Liver (tissue), 9 donors: ENCODE results near the gene CFAP221. TPM values are rescaled to one million over a fixed set of nuclear protein-coding genes. Genes with fewer than 3 reads are reported as not detected.

ENCODE experiments used
- DNase-seq: peaks from one replicate; pipeline ENCODE4 v3.0.0-alpha.2; 2017; ENCODE audit warnings: low spot score
- H3K27ac ChIP-seq, 2 donors: one replicate each; pipeline ENCODE4 v1.7.0; 2013; ENCODE audit warnings: inconsistent platforms in 2 of 2, low read length in 2 of 2, control low read depth in 1 of 2, low read depth in 1 of 2, mild to moderate bottlenecking in 1 of 2
- H3K27me3 ChIP-seq, 4 donors: one replicate each; pipeline versions ENCODE4 v1.6.1 to v1.7.0; 2013; ENCODE audit warnings: low read length in 3 of 4, inconsistent platforms in 1 of 4, mild to moderate bottlenecking in 1 of 4, moderate library complexity in 1 of 4; ENCODE audit not compliant: control insufficient read depth in 4 of 4, insufficient read depth in 4 of 4
- H3K36me3 ChIP-seq, 4 donors: one replicate each; pipeline versions ENCODE4 v1.6.1 to v1.7.0; 2013; ENCODE audit warnings: low read length in 3 of 4, mild to moderate bottlenecking in 3 of 4, low read depth in 1 of 4, moderate library complexity in 1 of 4; ENCODE audit not compliant: control insufficient read depth in 4 of 4, insufficient read depth in 3 of 4
- H3K4me1 ChIP-seq, 4 donors: one replicate each; pipeline versions ENCODE4 v1.6.1 to v1.7.0; 2013; ENCODE audit warnings: low read length in 3 of 4, mild to moderate bottlenecking in 3 of 4, moderate library complexity in 1 of 4; ENCODE audit not compliant: control insufficient read depth in 4 of 4, insufficient read depth in 4 of 4
- H3K4me3 ChIP-seq, 3 donors: one replicate each; pipeline versions ENCODE4 v1.6.1 to v1.7.0; 2013; ENCODE audit warnings: low read length in 3 of 3, control low read depth in 1 of 3, low read depth in 1 of 3, mild to moderate bottlenecking in 1 of 3
- H3K9ac ChIP-seq, 2 donors: one replicate each; pipeline ENCODE4 v1.7.0; 2013; ENCODE audit warnings: low read length in 2 of 2, mild to moderate bottlenecking in 2 of 2, moderate library complexity in 2 of 2, control low read depth in 1 of 2, low read depth in 1 of 2
- H3K9me3 ChIP-seq, 4 donors: one replicate each; pipeline versions ENCODE4 v1.6.1 to v1.7.0; 2013; ENCODE audit warnings: low read length in 3 of 4; ENCODE audit not compliant: control insufficient read depth in 4 of 4
- ATF3 ChIP-seq: IDR thresholded peaks from 2 replicates; pipeline ENCODE4 v1.6.1; 2016; ENCODE audit warnings: antibody characterized with exemption
- CTCF ChIP-seq: fragments of 150-350 bp; IDR thresholded peaks from 2 replicates; pipeline ENCODE4 v1.5.1; 2017; ENCODE audit warnings: improper control_type of control experiment, low read depth, low read length; ENCODE audit not compliant: missing input control
- EGR1 ChIP-seq, 2 donors: IDR thresholded peaks; 2 replicates each; pipeline ENCODE4 v1.6.1; 2016 to 2018; ENCODE audit warnings: antibody characterized with exemption in 2 of 2, low read depth in 2 of 2
- FOXA2 ChIP-seq: IDR thresholded peaks from 2 replicates; pipeline ENCODE4 v1.6.1; 2016; ENCODE audit warnings: antibody characterized with exemption
- HNF4A ChIP-seq, 2 donors: conservative IDR thresholded peaks; 2 replicates each; pipeline ENCODE4 v1.6.1; 2016; ENCODE audit warnings: antibody characterized with exemption in 2 of 2, mild to moderate bottlenecking in 2 of 2
- HNF4G ChIP-seq: IDR thresholded peaks from 2 replicates; pipeline ENCODE4 v1.6.1; 2016; ENCODE audit warnings: antibody characterized with exemption
- JUND ChIP-seq, 2 donors: IDR thresholded peaks; 2 replicates each; pipeline ENCODE4 v1.6.1; 2016; ENCODE audit warnings: antibody characterized with exemption in 2 of 2
- MAX ChIP-seq: IDR thresholded peaks from 2 replicates; pipeline ENCODE4 v1.6.1; 2016; ENCODE audit warnings: antibody characterized with exemption
- NR2F2 ChIP-seq: IDR thresholded peaks from 2 replicates; pipeline ENCODE4 v1.6.1; 2016; ENCODE audit warnings: antibody characterized with exemption
- RAD21 ChIP-seq, 2 donors: IDR thresholded peaks; 2 replicates each; pipeline ENCODE4 v1.6.1; 2016; ENCODE audit warnings: antibody characterized with exemption in 2 of 2, mild to moderate bottlenecking in 2 of 2
- REST ChIP-seq: IDR thresholded peaks from 2 replicates; pipeline ENCODE4 v1.6.1; 2016; ENCODE audit warnings: antibody characterized with exemption, mild to moderate bottlenecking
- RXRA ChIP-seq, 2 donors: IDR thresholded peaks; 2 replicates each; pipeline ENCODE4 v1.6.1; 2017 to 2018; ENCODE audit warnings: antibody characterized with exemption in 2 of 2, mild to moderate bottlenecking in 1 of 2
- SP1 ChIP-seq: IDR thresholded peaks from 2 replicates; pipeline ENCODE4 v1.6.1; 2018; ENCODE audit warnings: antibody characterized with exemption, mild to moderate bottlenecking
- YY1 ChIP-seq: IDR thresholded peaks from 2 replicates; pipeline ENCODE4 v1.6.1; 2016; ENCODE audit warnings: antibody characterized with exemption, mild to moderate bottlenecking
- ZBTB33 ChIP-seq: IDR thresholded peaks from 2 replicates; pipeline ENCODE4 v1.6.1; 2016; ENCODE audit warnings: antibody characterized with exemption
- WGBS: extraction: QIAGEN DNeasy Blood & Tissue Kit; methylation state at CpG from one replicate; pipeline ENCODE4 v1.1.7; 2013; 5-methylcytosine and 5-hydroxymethylcytosine counted together
- polyA plus RNA-seq, 2 donors: library from polyadenylated mRNA; stranded (reverse) in 1 of 2; unstranded in 1 of 2; fragments of 200-250 nt in 1 of 2; fragments of >200 nt in 1 of 2; fragmentation: Nextera tagmentation in 1 of 2; extraction: Ambion mirVana in 1 of 2; gene quantifications; one replicate each; pipeline versions ENCODE4 v1.2.1 to v1.2.3, GENCODE V29; 2013 to 2015
- total RNA-seq, 2 donors: library from RNA; depleted of rRNA; stranded (reverse); fragments of >200 nt; gene quantifications; one replicate each; pipeline ENCODE4 v1.2.3, GENCODE V29; 2014
- donor health status: healthy.
- donor health status: healthy.
- donor health status: healthy.
- donor health status: healthy.
- donor health status: healthy.

The CFAP221 gene
- total and polyA plus RNA-seq, 4 donors: 0.23 to 3.1 (median 1.2) TPM

- H3K4me3 ChIP-seq: no peak overlapping the region
- 86% methylated on average over 5 of the region's 5 CpGs for WGBS
- no peak for DNase-seq
- no peak overlapping the region for H3K9ac ChIP-seq
- H3K27ac ChIP-seq: no peak overlapping the region
- no peaks in the 10 kb centered on the region for H3K36me3 ChIP-seq
- TF ChIP-seq EGR1 (IDR thresholded peaks at IDR 0.05; ENCODE audit: low read depth in 2 of 2): no peak
- peak; percentile 41 to 44 for TF ChIP-seq RAD21 (IDR thresholded peaks at IDR 0.05)
- TF ChIP-seq MAX: no peak
- no peaks in the 10 kb centered on the region for H3K27me3 ChIP-seq
- no peaks in the 10 kb centered on the region for H3K9me3 ChIP-seq
- H3K4me1 ChIP-seq: no peaks in the 10 kb centered on the region
Observed at GRCh38 chr2:119592436-119592835, 48.2 kb downstream of the CFAP221 start.

GRCh38 chr2:119596638-119597037 lies 52.4 kb downstream of the CFAP221 start:
- Histone ChIP-seq H3K9ac (no peak overlapping the region), H3K27ac (no peak overlapping the region), H3K27me3 (no peaks in the 10 kb centered on the region), H3K36me3 (no peaks in the 10 kb centered on the region), H3K4me1 (no peaks in the 10 kb centered on the region), H3K4me3 (no peak overlapping the region), H3K9me3 (no peaks in the 10 kb centered on the region)
- DNase-seq: no peak
- TF ChIP-seq EGR1 (IDR thresholded peaks at IDR 0.05; ENCODE audit: low read depth in 2 of 2): no peak
- no peak for TF ChIP-seq CTCF
- no peak for TF ChIP-seq NR2F2
- TF ChIP-seq JUND (IDR thresholded peaks at IDR 0.05): no peak
- TF ChIP-seq YY1: no peak
- no peak for TF ChIP-seq REST
- TF ChIP-seq HNF4G: no peak
- no peak for TF ChIP-seq MAX
- no peak for TF ChIP-seq ATF3
- TF ChIP-seq ZBTB33: no peak
- TF ChIP-seq RAD21 (IDR thresholded peaks at IDR 0.05): no peak
- no peak for TF ChIP-seq HNF4A (conservative IDR thresholded peaks at IDR 0.05)
- no peak for TF ChIP-seq SP1
- no peak for TF ChIP-seq FOXA2
- TF ChIP-seq RXRA (IDR thresholded peaks at IDR 0.05): no peak
- WGBS: 92% methylated on average over 6 of the region's 6 CpGs
